Measurements from ENCODE around the gene SLC4A11.

DNA sequence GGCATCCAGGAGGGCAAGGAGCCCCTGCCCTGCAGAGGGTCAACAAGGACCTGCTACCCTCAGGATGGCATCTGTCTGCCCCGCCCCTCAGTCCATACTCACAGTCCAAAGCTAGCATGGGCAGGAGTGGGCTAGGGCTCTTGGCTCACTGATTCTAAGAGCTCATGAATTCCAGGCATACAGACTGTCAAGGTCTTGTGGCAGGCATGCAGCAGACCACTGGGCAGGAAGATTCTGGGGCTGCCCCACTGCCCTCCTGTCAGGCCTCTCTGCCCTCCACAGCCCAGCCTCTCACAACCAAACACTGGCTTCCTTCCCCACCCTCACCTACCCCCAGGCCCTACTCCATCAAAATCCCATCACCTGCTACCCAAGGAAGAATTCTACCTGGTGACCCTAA is 5.6 kb upstream of the SLC4A11 start:
- TF ChIP-seq POLR2A (IDR thresholded peaks at IDR 0.05; ENCODE audit: extremely low read depth, insufficient read length) (no peak), MYC (IDR thresholded peaks at IDR 0.05; ENCODE audit: low read depth, low read length) (no peak)
- TF ChIP-seq, protein P1, sequence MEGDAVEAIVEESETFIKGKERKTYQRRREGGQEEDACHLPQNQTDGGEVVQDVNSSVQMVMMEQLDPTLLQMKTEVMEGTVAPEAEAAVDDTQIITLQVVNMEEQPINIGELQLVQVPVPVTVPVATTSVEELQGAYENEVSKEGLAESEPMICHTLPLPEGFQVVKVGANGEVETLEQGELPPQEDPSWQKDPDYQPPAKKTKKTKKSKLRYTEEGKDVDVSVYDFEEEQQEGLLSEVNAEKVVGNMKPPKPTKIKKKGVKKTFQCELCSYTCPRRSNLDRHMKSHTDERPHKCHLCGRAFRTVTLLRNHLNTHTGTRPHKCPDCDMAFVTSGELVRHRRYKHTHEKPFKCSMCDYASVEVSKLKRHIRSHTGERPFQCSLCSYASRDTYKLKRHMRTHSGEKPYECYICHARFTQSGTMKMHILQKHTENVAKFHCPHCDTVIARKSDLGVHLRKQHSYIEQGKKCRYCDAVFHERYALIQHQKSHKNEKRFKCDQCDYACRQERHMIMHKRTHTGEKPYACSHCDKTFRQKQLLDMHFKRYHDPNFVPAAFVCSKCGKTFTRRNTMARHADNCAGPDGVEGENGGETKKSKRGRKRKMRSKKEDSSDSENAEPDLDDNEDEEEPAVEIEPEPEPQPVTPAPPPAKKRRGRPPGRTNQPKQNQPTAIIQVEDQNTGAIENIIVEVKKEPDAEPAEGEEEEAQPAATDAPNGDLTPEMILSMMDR (IDR thresholded peaks at IDR 0.05; ENCODE audit: low read depth, low read length) = no peak
- TF ChIP-seq, protein P2, sequence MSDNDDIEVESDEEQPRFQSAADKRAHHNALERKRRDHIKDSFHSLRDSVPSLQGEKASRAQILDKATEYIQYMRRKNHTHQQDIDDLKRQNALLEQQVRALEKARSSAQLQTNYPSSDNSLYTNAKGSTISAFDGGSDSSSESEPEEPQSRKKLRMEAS (IDR thresholded peaks at IDR 0.05; ENCODE audit: low read depth, low read length) = no peak
